Testis (tissue), 2 donors: ENCODE results near the gene LUC7L2.

Source experiments
- POLR2A ChIP-seq: fragments of 450-650 bp; IDR thresholded peaks from one replicate; pipeline ENCODE4 v1.6.1; 2017; ENCODE audit warnings: antibody characterized with exemption, mild to moderate bottlenecking, moderate library complexity
- TF ChIP-seq, protein P1 (sequence below), 3 experiments: fragments of 450-650 bp in 2 of 3; fragments of 200-600 bp in 1 of 3; sonication (generic) in 1 of 3; IDR thresholded peaks; one replicate each; pipeline ENCODE4 v1.5.1; 2016 to 2019; ENCODE audit warnings: antibody characterized with exemption in 3 of 3, mild to moderate bottlenecking in 2 of 3, moderate library complexity in 1 of 3

DNA sequence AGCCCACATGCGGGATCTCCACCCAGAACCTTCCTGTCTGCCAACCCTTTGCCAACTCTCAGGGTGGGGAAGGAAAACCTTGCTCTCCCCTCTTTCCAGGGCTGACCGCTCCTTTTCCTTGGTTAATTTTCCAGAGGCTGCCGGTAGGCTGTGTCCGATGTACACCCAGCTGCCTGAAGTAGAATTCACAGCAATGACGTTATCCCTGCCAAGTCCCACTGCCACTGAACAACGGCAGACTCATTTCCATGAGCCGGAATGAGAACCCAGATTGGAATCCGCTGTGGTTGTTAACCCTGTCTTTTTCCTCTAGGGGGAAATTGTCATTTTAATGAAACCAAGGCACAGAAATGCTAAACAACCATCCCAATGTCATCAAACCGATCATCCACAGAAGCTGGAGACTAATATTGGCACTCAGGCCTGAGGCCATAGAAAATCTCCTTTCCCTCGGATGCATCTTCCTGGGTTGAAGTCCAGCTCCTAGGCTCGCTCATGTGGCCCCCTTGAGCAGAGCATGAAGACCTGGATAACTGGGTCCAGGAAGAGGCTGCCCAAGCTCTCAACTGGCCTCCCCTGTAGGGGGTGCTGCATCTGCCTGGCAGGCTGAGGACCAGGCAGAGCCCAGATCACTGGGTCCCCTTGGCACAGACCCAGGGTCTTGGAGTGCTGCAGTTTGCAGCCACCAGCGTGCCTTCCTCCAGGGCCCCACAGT lies 93.4 kb downstream of the LUC7L2 start:
- TF ChIP-seq, protein P1, sequence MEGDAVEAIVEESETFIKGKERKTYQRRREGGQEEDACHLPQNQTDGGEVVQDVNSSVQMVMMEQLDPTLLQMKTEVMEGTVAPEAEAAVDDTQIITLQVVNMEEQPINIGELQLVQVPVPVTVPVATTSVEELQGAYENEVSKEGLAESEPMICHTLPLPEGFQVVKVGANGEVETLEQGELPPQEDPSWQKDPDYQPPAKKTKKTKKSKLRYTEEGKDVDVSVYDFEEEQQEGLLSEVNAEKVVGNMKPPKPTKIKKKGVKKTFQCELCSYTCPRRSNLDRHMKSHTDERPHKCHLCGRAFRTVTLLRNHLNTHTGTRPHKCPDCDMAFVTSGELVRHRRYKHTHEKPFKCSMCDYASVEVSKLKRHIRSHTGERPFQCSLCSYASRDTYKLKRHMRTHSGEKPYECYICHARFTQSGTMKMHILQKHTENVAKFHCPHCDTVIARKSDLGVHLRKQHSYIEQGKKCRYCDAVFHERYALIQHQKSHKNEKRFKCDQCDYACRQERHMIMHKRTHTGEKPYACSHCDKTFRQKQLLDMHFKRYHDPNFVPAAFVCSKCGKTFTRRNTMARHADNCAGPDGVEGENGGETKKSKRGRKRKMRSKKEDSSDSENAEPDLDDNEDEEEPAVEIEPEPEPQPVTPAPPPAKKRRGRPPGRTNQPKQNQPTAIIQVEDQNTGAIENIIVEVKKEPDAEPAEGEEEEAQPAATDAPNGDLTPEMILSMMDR (IDR thresholded peaks at IDR 0.05), result no peak
- no peak for TF ChIP-seq POLR2A
